H1 (cell line): ENCODE data around the gene OGDH. TPM values are rescaled to one million over a fixed set of nuclear protein-coding genes. Genes with fewer than 3 reads are reported as not detected.

ENCODE experiments used
- ASH2L ChIP-seq: fragments of 200-600, 300-600 bp; sonication (generic); IDR thresholded peaks from one replicate; pipeline ENCODE4 v1.7.1; 2017; ENCODE audit warnings: low read length
- BACH1 ChIP-seq: IDR thresholded peaks from 2 replicates; pipeline ENCODE4 v1.6.1; 2012; ENCODE audit warnings: low read length, improper control_type of control experiment
- BCL11A ChIP-seq, 2 experiments: IDR thresholded peaks; one replicate each; pipeline ENCODE4 v1.6.1; 2011; ENCODE audit warnings: low read depth in 2 of 2, low read length in 2 of 2, mild to moderate bottlenecking in 2 of 2
- BRCA1 ChIP-seq: IDR thresholded peaks from 2 replicates; pipeline ENCODE4 v1.6.1; 2012; ENCODE audit warnings: low read depth, low read length, improper control_type of control experiment
- SP1 ChIP-seq: IDR thresholded peaks from 2 replicates; pipeline ENCODE4 v1.6.1; 2011; ENCODE audit warnings: low read depth, low read length
- TEAD4 ChIP-seq: IDR thresholded peaks from 2 replicates; pipeline ENCODE4 v1.6.1; 2012; ENCODE audit warnings: low read depth, low read length, inconsistent platforms, mixed read lengths
- polyA plus RNA-seq, 7 experiments: library from polyadenylated mRNA; depleted of rRNA in 3 of 7; stranded (reverse) in 5 of 7; unstranded in 2 of 7; fragments of >200 nt in 5 of 7; fragments of 200-250 nt in 2 of 7; gene quantifications; 1 replicate in 5 of 7; 2 replicates in 1 of 7; 4 replicates in 1 of 7; pipeline versions ENCODE4 v1.2.1 to v1.2.3, GENCODE V29; 2011 to 2013; ENCODE audit warnings: missing spikeins in 2 of 7, mixed read lengths in 2 of 7
- total RNA-seq: library from RNA; stranded (reverse); fragmentation: NEBNext Ultra II Directional; extraction: Animal tissue kit (Norgen Biotek cat#: 25700); gene quantifications from 2 replicates; pipeline ENCODE4 v1.2.1, GENCODE V29; 2021
- TF ChIP-seq, protein P1 (sequence below): fragments of 300-600 bp; sonication (generic); IDR thresholded peaks from 2 replicates; pipeline ENCODE4 v1.7.1; 2012; ENCODE audit warnings: low read length, moderate library complexity, mild to moderate bottlenecking, inconsistent platforms; ENCODE audit not compliant: insufficient replicate concordance
- TF ChIP-seq, protein P2 (sequence below): IDR thresholded peaks from 2 replicates; pipeline ENCODE4 v1.6.1; 2012; ENCODE audit warnings: inconsistent platforms
- TF ChIP-seq, protein P3 (sequence below): IDR thresholded peaks from 2 replicates; pipeline ENCODE4 v1.6.1; 2011; ENCODE audit warnings: low read depth, mild to moderate bottlenecking, low read length; ENCODE audit not compliant: insufficient read depth

OGDH gene
- total and polyA plus RNA-seq, 2 of the 8 experiments (the other 6 are each of a cell fraction or from before 2014, with no cell fraction given), result 71.6 to 91.6 TPM

DNA sequence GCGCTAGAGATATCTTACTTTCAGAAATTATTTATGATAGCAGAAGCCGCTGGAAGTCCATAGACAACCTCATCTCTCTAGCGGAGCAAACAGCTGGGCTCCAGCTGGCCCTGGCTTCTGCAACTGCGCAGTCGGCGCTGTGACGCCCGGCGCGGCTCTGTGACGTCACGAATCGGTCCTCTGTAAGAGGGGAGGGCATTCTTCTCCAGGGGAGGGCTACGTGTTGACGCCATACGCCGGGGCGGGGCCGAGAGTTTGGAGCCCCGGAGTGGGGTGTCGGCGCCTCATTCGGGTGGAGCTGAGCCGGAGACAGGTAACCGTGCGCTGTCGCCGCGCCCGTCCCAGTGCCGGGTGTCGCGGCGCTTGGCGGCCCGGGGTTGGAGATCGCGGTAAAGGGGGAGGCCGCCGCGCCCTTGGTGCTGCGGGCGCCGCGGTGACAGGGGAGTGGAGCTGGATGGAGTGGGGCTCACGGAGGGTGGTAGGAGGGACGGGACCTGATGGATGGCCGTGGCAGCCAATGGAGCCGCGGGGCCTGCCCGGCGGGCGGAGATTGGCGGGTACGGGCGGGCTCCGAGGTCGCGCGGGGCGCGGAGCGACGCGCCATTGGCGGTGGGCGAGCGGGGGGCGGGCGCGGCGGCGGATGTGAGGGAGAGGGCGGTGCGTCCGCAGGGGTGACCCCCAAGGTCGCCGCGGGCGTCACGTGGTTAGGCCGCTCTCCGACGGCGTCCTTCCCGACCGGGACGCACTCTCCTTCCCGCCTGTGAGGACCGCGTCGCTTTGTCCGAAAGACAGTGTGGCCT is at the start of gene OGDH (continued):
- TF ChIP-seq, protein P1, sequence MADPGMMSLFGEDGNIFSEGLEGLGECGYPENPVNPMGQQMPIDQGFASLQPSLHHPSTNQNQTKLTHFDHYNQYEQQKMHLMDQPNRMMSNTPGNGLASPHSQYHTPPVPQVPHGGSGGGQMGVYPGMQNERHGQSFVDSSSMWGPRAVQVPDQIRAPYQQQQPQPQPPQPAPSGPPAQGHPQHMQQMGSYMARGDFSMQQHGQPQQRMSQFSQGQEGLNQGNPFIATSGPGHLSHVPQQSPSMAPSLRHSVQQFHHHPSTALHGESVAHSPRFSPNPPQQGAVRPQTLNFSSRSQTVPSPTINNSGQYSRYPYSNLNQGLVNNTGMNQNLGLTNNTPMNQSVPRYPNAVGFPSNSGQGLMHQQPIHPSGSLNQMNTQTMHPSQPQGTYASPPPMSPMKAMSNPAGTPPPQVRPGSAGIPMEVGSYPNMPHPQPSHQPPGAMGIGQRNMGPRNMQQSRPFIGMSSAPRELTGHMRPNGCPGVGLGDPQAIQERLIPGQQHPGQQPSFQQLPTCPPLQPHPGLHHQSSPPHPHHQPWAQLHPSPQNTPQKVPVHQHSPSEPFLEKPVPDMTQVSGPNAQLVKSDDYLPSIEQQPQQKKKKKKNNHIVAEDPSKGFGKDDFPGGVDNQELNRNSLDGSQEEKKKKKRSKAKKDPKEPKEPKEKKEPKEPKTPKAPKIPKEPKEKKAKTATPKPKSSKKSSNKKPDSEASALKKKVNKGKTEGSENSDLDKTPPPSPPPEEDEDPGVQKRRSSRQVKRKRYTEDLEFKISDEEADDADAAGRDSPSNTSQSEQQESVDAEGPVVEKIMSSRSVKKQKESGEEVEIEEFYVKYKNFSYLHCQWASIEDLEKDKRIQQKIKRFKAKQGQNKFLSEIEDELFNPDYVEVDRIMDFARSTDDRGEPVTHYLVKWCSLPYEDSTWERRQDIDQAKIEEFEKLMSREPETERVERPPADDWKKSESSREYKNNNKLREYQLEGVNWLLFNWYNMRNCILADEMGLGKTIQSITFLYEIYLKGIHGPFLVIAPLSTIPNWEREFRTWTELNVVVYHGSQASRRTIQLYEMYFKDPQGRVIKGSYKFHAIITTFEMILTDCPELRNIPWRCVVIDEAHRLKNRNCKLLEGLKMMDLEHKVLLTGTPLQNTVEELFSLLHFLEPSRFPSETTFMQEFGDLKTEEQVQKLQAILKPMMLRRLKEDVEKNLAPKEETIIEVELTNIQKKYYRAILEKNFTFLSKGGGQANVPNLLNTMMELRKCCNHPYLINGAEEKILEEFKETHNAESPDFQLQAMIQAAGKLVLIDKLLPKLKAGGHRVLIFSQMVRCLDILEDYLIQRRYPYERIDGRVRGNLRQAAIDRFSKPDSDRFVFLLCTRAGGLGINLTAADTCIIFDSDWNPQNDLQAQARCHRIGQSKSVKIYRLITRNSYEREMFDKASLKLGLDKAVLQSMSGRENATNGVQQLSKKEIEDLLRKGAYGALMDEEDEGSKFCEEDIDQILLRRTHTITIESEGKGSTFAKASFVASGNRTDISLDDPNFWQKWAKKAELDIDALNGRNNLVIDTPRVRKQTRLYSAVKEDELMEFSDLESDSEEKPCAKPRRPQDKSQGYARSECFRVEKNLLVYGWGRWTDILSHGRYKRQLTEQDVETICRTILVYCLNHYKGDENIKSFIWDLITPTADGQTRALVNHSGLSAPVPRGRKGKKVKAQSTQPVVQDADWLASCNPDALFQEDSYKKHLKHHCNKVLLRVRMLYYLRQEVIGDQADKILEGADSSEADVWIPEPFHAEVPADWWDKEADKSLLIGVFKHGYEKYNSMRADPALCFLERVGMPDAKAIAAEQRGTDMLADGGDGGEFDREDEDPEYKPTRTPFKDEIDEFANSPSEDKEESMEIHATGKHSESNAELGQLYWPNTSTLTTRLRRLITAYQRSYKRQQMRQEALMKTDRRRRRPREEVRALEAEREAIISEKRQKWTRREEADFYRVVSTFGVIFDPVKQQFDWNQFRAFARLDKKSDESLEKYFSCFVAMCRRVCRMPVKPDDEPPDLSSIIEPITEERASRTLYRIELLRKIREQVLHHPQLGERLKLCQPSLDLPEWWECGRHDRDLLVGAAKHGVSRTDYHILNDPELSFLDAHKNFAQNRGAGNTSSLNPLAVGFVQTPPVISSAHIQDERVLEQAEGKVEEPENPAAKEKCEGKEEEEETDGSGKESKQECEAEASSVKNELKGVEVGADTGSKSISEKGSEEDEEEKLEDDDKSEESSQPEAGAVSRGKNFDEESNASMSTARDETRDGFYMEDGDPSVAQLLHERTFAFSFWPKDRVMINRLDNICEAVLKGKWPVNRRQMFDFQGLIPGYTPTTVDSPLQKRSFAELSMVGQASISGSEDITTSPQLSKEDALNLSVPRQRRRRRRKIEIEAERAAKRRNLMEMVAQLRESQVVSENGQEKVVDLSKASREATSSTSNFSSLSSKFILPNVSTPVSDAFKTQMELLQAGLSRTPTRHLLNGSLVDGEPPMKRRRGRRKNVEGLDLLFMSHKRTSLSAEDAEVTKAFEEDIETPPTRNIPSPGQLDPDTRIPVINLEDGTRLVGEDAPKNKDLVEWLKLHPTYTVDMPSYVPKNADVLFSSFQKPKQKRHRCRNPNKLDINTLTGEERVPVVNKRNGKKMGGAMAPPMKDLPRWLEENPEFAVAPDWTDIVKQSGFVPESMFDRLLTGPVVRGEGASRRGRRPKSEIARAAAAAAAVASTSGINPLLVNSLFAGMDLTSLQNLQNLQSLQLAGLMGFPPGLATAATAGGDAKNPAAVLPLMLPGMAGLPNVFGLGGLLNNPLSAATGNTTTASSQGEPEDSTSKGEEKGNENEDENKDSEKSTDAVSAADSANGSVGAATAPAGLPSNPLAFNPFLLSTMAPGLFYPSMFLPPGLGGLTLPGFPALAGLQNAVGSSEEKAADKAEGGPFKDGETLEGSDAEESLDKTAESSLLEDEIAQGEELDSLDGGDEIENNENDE, result no peak
- peak; percentile 11; the same call in 1 of the 2 replicates for TF ChIP-seq TEAD4
- no peak for TF ChIP-seq BCL11A (IDR thresholded peaks at IDR 0.05; ENCODE audit: low read depth in 2 of 2, low read length in 2 of 2)
- TF ChIP-seq BRCA1, result peak; percentile 74
- TF ChIP-seq SP1, result peak; percentile 93
- TF ChIP-seq, protein P2, sequence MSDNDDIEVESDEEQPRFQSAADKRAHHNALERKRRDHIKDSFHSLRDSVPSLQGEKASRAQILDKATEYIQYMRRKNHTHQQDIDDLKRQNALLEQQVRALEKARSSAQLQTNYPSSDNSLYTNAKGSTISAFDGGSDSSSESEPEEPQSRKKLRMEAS, result peak; percentile 95
- TF ChIP-seq ASH2L, result peak; percentile 90
- no peak; the same call in 1 of the 2 replicates for TF ChIP-seq BACH1
- TF ChIP-seq, protein P3, sequence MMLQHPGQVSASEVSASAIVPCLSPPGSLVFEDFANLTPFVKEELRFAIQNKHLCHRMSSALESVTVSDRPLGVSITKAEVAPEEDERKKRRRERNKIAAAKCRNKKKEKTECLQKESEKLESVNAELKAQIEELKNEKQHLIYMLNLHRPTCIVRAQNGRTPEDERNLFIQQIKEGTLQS, result peak; percentile 80
